Activated T-helper 1 cell treated with anti-CD3 and anti-CD28 coated beads, Interleukin-2, amount 50 U/mL, for 16 hours (primary cell): ENCODE results near the gene STYK1.
"Not testable (repeated sequence)": the region's sequence is repeated elsewhere in the genome, so short reads cannot be mapped to it uniquely, and the experiment has no call there.

Source experiments
- DNase-seq, 2 donors: peaks; one replicate each; pipeline ENCODE4 v3.0.0-alpha.2; 2020; ENCODE audit warnings: low read depth in 1 of 2, low spot score in 1 of 2

STYK1 gene

GRCh38 chr12:10690906-10691305 lies 17.1 kb upstream of the STYK1 start:
- DNase-seq = no peak

GRCh38 chr12:10689146-10689545 lies 15.3 kb upstream of the STYK1 start:
- no peak for DNase-seq

- DNase-seq = no peak
Observed at GRCh38 chr12:10688042-10688441, 14.2 kb upstream of the STYK1 start.

GRCh38 chr12:10672231-10672868 lies 1.5 kb downstream of the STYK1 start:
- DNase-seq = no peak

- no peak for DNase-seq
Observed at GRCh38 chr12:10669533-10669932, 4.3 kb downstream of the STYK1 start.

- DNase-seq = no peak
Observed at GRCh38 chr12:10668526-10668925, 5.3 kb downstream of the STYK1 start.

GRCh38 chr12:10667581-10667980 lies 6.3 kb downstream of the STYK1 start:
- DNase-seq = no peak

- DNase-seq = no peak
Observed at GRCh38 chr12:10664499-10664898, 9.4 kb downstream of the STYK1 start.

- DNase-seq = no peak
Observed at GRCh38 chr12:10663869-10664268, 10.0 kb downstream of the STYK1 start.

GRCh38 chr12:10661338-10661737 lies 12.5 kb downstream of the STYK1 start:
- DNase-seq = no peak

GRCh38 chr12:10654003-10654402 lies 19.8 kb downstream of the STYK1 start:
- no peak for DNase-seq

GRCh38 chr12:10652192-10652591 lies 21.7 kb downstream of the STYK1 start:
- no peak for DNase-seq

- DNase-seq = not testable (repeated sequence)
Observed at GRCh38 chr12:10646576-10646975, 27.3 kb downstream of the STYK1 start.

- DNase-seq = no peak
Observed at GRCh38 chr12:10645910-10646309, 27.9 kb downstream of the STYK1 start.

GRCh38 chr12:10641735-10642500 lies 31.9 kb downstream of the STYK1 start:
- DNase-seq = no peak

- no peak for DNase-seq
Observed at GRCh38 chr12:10638728-10639127, 35.1 kb downstream of the STYK1 start.

- DNase-seq = no peak
Observed at GRCh38 chr12:10636611-10637010, 37.2 kb downstream of the STYK1 start.

- no peak for DNase-seq
Observed at GRCh38 chr12:10636124-10636523, 37.7 kb downstream of the STYK1 start.

GRCh38 chr12:10635306-10635705 lies 38.5 kb downstream of the STYK1 start:
- no peak for DNase-seq

GRCh38 chr12:10634427-10634826 lies 39.4 kb downstream of the STYK1 start:
- no peak for DNase-seq

GRCh38 chr12:10633541-10633940 lies 40.3 kb downstream of the STYK1 start:
- no peak for DNase-seq

- no peak for DNase-seq
Observed at GRCh38 chr12:10632226-10632625, 41.6 kb downstream of the STYK1 start.

- no peak for DNase-seq
Observed at GRCh38 chr12:10624605-10625004, 49.2 kb downstream of the STYK1 start.
